Mesenchymal stem cell (in vitro differentiated cells and primary cell): Measurements from ENCODE around the gene NMU.

Source experiments
- DNase-seq: peaks from one replicate; pipeline ENCODE4 v3.0.0-alpha.2; 2013
- H2AFZ ChIP-seq: one replicate; pipeline ENCODE4 v1.6.1; 2013; ENCODE audit warnings: low read depth, mild to moderate bottlenecking, control low read depth, inconsistent platforms, low read length, moderate library complexity
- H2AK5ac ChIP-seq: 2 replicates; pipeline ENCODE4 v1.6.1; 2013; ENCODE audit warnings: low read length, moderate library complexity, mild to moderate bottlenecking, inconsistent platforms; ENCODE audit not compliant: severe bottlenecking
- H2BK120ac ChIP-seq: one replicate; pipeline ENCODE4 v1.6.1; 2013; ENCODE audit warnings: low read depth, mild to moderate bottlenecking, inconsistent platforms, low read length, moderate library complexity
- H2BK12ac ChIP-seq, 2 experiments: one replicate each; pipeline ENCODE4 v1.6.1; 2013; ENCODE audit warnings: inconsistent platforms in 2 of 2, low read length in 2 of 2, mild to moderate bottlenecking in 2 of 2, moderate library complexity in 2 of 2, control low read depth in 1 of 2
- H2BK15ac ChIP-seq: one replicate; pipeline ENCODE4 v1.6.1; 2013; ENCODE audit warnings: mild to moderate bottlenecking, low read depth, inconsistent platforms; ENCODE audit not compliant: poor library complexity, severe bottlenecking
- H2BK5ac ChIP-seq: 2 replicates; pipeline ENCODE4 v1.6.1; 2013; ENCODE audit warnings: low read depth, mild to moderate bottlenecking, low read length, control low read depth, inconsistent platforms; ENCODE audit not compliant: poor library complexity, severe bottlenecking
- H3K14ac ChIP-seq, 2 experiments: one replicate each; pipeline ENCODE4 v1.6.1; 2013; ENCODE audit warnings: inconsistent platforms in 2 of 2, low read length in 2 of 2, control low read depth in 1 of 2, mild to moderate bottlenecking in 1 of 2, moderate library complexity in 1 of 2
- H3K18ac ChIP-seq, 2 experiments: one replicate each; pipeline ENCODE4 v1.6.1; 2013; ENCODE audit warnings: inconsistent platforms in 2 of 2, low read length in 2 of 2, control low read depth in 1 of 2, low read depth in 1 of 2, mild to moderate bottlenecking in 1 of 2
- H3K23ac ChIP-seq, 2 experiments: one replicate each; pipeline ENCODE4 v1.6.1; 2013; ENCODE audit warnings: inconsistent platforms in 2 of 2, low read length in 2 of 2, mild to moderate bottlenecking in 2 of 2, moderate library complexity in 2 of 2, control low read depth in 1 of 2
- H3K27ac ChIP-seq: 2 replicates; pipeline ENCODE4 v1.5.1; 2013; ENCODE audit warnings: mild to moderate bottlenecking, moderate library complexity, low read length, control low read depth, inconsistent platforms; ENCODE audit not compliant: poor library complexity, severe bottlenecking
- H3K27me3 ChIP-seq, 2 experiments: 2 replicates each; pipeline versions ENCODE4 v1.6.1 to v1.7.0; 2013; ENCODE audit warnings: low read length in 2 of 2, mild to moderate bottlenecking in 2 of 2, moderate library complexity in 2 of 2, control low read depth in 1 of 2, inconsistent platforms in 1 of 2; ENCODE audit not compliant: control insufficient read depth in 1 of 2, insufficient read depth in 1 of 2
- H3K36me3 ChIP-seq, 2 experiments: 2 replicates each; pipeline versions ENCODE4 v1.6.1 to v1.7.0; 2013; ENCODE audit warnings: low read length in 2 of 2, control low read depth in 1 of 2, inconsistent platforms in 1 of 2, low read depth in 1 of 2, mild to moderate bottlenecking in 1 of 2; ENCODE audit not compliant: insufficient read depth in 2 of 2, control insufficient read depth in 1 of 2
- H3K4ac ChIP-seq, 2 experiments: one replicate each; pipeline ENCODE4 v1.6.1; 2013; ENCODE audit warnings: inconsistent platforms in 2 of 2, low read length in 2 of 2, mild to moderate bottlenecking in 2 of 2, moderate library complexity in 2 of 2, control low read depth in 1 of 2, low read depth in 1 of 2
- H3K4me1 ChIP-seq: 2 replicates; pipeline ENCODE4 v1.6.1; 2013; ENCODE audit warnings: low read depth, low read length, control low read depth; ENCODE audit not compliant: control insufficient read depth, insufficient read depth
- H3K4me2 ChIP-seq: 2 replicates; pipeline ENCODE4 v1.6.1; 2013; ENCODE audit warnings: low read length, mild to moderate bottlenecking, inconsistent platforms; ENCODE audit not compliant: poor library complexity, severe bottlenecking
- H3K4me3 ChIP-seq, 2 experiments: 2 replicates each; pipeline versions ENCODE4 v1.5.1 to v1.7.0; 2013; ENCODE audit warnings: low read length in 2 of 2, mild to moderate bottlenecking in 2 of 2, control low read depth in 1 of 2, low read depth in 1 of 2; ENCODE audit not compliant: insufficient read depth in 1 of 2
- H3K79me1 ChIP-seq: replicated peaks from 2 replicates; pipeline ENCODE4 v1.6.1; 2013; ENCODE audit warnings: mild to moderate bottlenecking, control low read depth, low read length, inconsistent platforms; ENCODE audit not compliant: poor library complexity, severe bottlenecking
- H3K9ac ChIP-seq: 2 replicates; pipeline ENCODE4 v1.7.0; 2013; ENCODE audit warnings: mild to moderate bottlenecking, low read length, moderate library complexity
- H3K9me3 ChIP-seq: 2 replicates; pipeline ENCODE4 v1.7.0; 2013; ENCODE audit warnings: mild to moderate bottlenecking, low read length; ENCODE audit not compliant: control insufficient read depth
- H4K8ac ChIP-seq: one replicate; pipeline ENCODE4 v1.6.1; 2013; ENCODE audit warnings: inconsistent platforms, mild to moderate bottlenecking, low read length, moderate library complexity
- H4K91ac ChIP-seq: one replicate; pipeline ENCODE4 v1.6.1; 2013; ENCODE audit warnings: mild to moderate bottlenecking, low read length, inconsistent platforms
- WGBS: methylation state at CpG from one replicate; pipeline ENCODE4 v1.1.7; 2013; ENCODE audit warnings: mixed read lengths; 5-methylcytosine and 5-hydroxymethylcytosine counted together

NMU gene

GRCh38 chr4:55549888-55550287 is 86.2 kb downstream of the NMU start:
- H2BK12ac ChIP-seq = no peak overlapping the region

GRCh38 chr4:55547918-55548317 is 88.2 kb downstream of the NMU start:
- Histone ChIP-seq H3K18ac (no peak overlapping the region), H3K23ac (no peak overlapping the region), H3K79me1 (peaks cover 2% of the 10 kb centered on the region), H3K9ac (peak overlapping the region; percentile 83), H3K4ac (no peak overlapping the region), H3K4me1 (no peaks in the 10 kb centered on the region), H3K36me3 (no peaks in the 10 kb centered on the region), H2AFZ (no peak overlapping the region), H3K14ac (peak overlapping the region in 1 of 2 experiments; percentile 43), H3K27me3 (no peaks in the 10 kb centered on the region), H4K91ac (no peak overlapping the region), H2BK15ac (no peak overlapping the region), H2BK5ac (no peak overlapping the region), H2BK120ac (no peak overlapping the region), H3K4me3 (peak overlapping the region in 1 of 2 experiments; percentile 94), H3K27ac (peak overlapping the region; percentile 27), H4K8ac (no peak overlapping the region), H2BK12ac (no peak overlapping the region), H2AK5ac (peak overlapping the region; percentile 87), H3K9me3 (no peaks in the 10 kb centered on the region), H3K4me2 (peak overlapping the region; percentile 28)
- peak; percentile 3 for DNase-seq
- WGBS = 61% methylated on average over 4 of the region's 4 CpGs

More at GRCh38 chr4:55549888-55550287, 86.2 kb downstream of the NMU start:
- Histone ChIP-seq H3K23ac (no peak overlapping the region), H3K4ac (no peak overlapping the region), H2AK5ac (no peak overlapping the region), H3K27ac (peak overlapping the region; percentile 13), H2BK120ac (no peak overlapping the region), H3K27me3 (no peaks in the 10 kb centered on the region), H2BK15ac (no peak overlapping the region), H3K36me3 (no peaks in the 10 kb centered on the region), H3K4me2 (no peak overlapping the region), H4K8ac (no peak overlapping the region), H2AFZ (no peak overlapping the region), H3K14ac (no peak overlapping the region), H3K79me1 (peaks cover 2% of the 10 kb centered on the region), H3K9ac (no peak overlapping the region), H3K4me3 (no peak overlapping the region), H4K91ac (no peak overlapping the region), H2BK5ac (no peak overlapping the region), H3K9me3 (no peaks in the 10 kb centered on the region), H3K18ac (no peak overlapping the region), H3K4me1 (no peaks in the 10 kb centered on the region)
- 64% methylated on average over 2 of the region's 2 CpGs for WGBS
- peak; percentile 60 for DNase-seq

- Histone ChIP-seq H3K4me1 (no peaks in the 10 kb centered on the region), H4K8ac (no peak overlapping the region), H3K79me1 (peaks cover 2% of the 10 kb centered on the region), H3K36me3 (no peaks in the 10 kb centered on the region), H2BK5ac (peak overlapping the region; percentile 93), H2BK15ac (peak overlapping the region; percentile 60), H3K9ac (peak overlapping the region; percentile 83), H3K14ac (no peak overlapping the region), H3K4me3 (peak overlapping the region; percentile 80 to 94), H2AK5ac (no peak overlapping the region), H3K27ac (peak overlapping the region; percentile 88), H3K18ac (peak overlapping the region; percentile 46 to 82), H3K23ac (no peak overlapping the region), H2AFZ (peak overlapping the region; percentile 67), H2BK12ac (no peak overlapping the region), H3K4me2 (peak overlapping the region; percentile 84), H3K4ac (peak overlapping the region; percentile 32 to 57), H3K27me3 (no peaks in the 10 kb centered on the region), H2BK120ac (peak overlapping the region; percentile 19), H3K9me3 (no peaks in the 10 kb centered on the region), H4K91ac (no peak overlapping the region)
- no peak for DNase-seq
- WGBS = 6% methylated on average over 10 of the region's 10 CpGs
These were observed 88.7 kb downstream of the NMU start for GRCh38 chr4:55547466-55547770.

GRCh38 chr4:55546756-55547465 is 89.2 kb downstream of the NMU start, which contains the start of gene CLOCK:
Gene CLOCK, minus strand, starts transcription at chr4:55546909. Its CDS starts 64,124 bp downstream, at chr4:55482785.
- H4K8ac ChIP-seq = peak within 1 kb of the TSS; percentile 52
- peak within 1 kb of the TSS in 1 of 2 experiments; percentile 83 for H3K23ac ChIP-seq
- no peaks in the 10 kb centered on the region for H3K36me3 ChIP-seq

More at GRCh38 chr4:55546756-55547465, 89.2 kb downstream of the NMU start, which contains the start of gene CLOCK:
- peak within 1 kb of the TSS; percentile 88 for H3K27ac ChIP-seq
- H3K14ac ChIP-seq = peak within 1 kb of the TSS in 1 of 2 experiments; percentile 39
- H3K79me1 ChIP-seq = peaks cover 2% of the 10 kb centered on the region
- H3K9ac ChIP-seq = peak within 1 kb of the TSS; percentile 92
- DNase-seq = peak; percentile 92
- peak within 1 kb of the TSS; percentile 80 to 94 for H3K4me3 ChIP-seq
- H3K9me3 ChIP-seq = no peaks in the 10 kb centered on the region
- H3K27me3 ChIP-seq = no peaks in the 10 kb centered on the region
- no peak within 1 kb of the TSS for H2AK5ac ChIP-seq
- H2AFZ ChIP-seq = peak within 1 kb of the TSS; percentile 67
- under 1% methylated on average over 54 of the region's 71 CpGs for WGBS
- H3K18ac ChIP-seq = peak within 1 kb of the TSS; percentile 89 to 92
- peak within 1 kb of the TSS in 1 of 2 experiments; percentile 47 for H2BK12ac ChIP-seq
- peak within 1 kb of the TSS; percentile 90 for H2BK15ac ChIP-seq
- H3K4me2 ChIP-seq = peak within 1 kb of the TSS; percentile 84
- peak within 1 kb of the TSS; percentile 64 to 89 for H3K4ac ChIP-seq
- no peaks in the 10 kb centered on the region for H3K4me1 ChIP-seq
- peak within 1 kb of the TSS; percentile 87 for H4K91ac ChIP-seq
- H2BK120ac ChIP-seq = peak within 1 kb of the TSS; percentile 85
- peak within 1 kb of the TSS; percentile 93 for H2BK5ac ChIP-seq
